Measurements from ENCODE around the gene SERPINB6.
"Not testable (repeated sequence)": the region's sequence is repeated elsewhere in the genome, so short reads cannot be mapped to it uniquely, and the experiment has no call there.

GRCh38 chr6:2932911-2933310 is 38.5 kb downstream of the SERPINB6 start:
- not testable (repeated sequence) for TF ChIP-seq CTCF, POLR2A (IDR thresholded peaks at IDR 0.05)

Data from esophagus squamous epithelium (tissue), 4 donors.